ENCODE measurements around the gene EIF4G3. TPM values are rescaled to one million over a fixed set of nuclear protein-coding genes. Genes with fewer than 3 reads are reported as not detected.

The EIF4G3 gene
- polyA plus RNA-seq, 1 of the 3 experiments (the other 2 are of a cell fraction), result 32.0 TPM

- TF ChIP-seq CTCF (IDR thresholded peaks at IDR 0.05) (no peak), YY1 (IDR thresholded peaks at IDR 0.05; ENCODE audit: low read depth) (no peak), GABPA (IDR thresholded peaks at IDR 0.05; ENCODE audit: low read depth) (no peak), PBX3 (IDR thresholded peaks at IDR 0.05) (peak; percentile 83), RXRA (IDR thresholded peaks at IDR 0.05; ENCODE audit: borderline replicate concordance, low read depth) (no peak), TEAD4 (IDR thresholded peaks at IDR 0.05; ENCODE audit: borderline replicate concordance, insufficient read depth) (no peak), SIN3A (IDR thresholded peaks at IDR 0.05; ENCODE audit: borderline replicate concordance, low read depth, low read length) (no peak), EZH2phosphoT487 (IDR thresholded peaks at IDR 0.05; ENCODE audit: borderline replicate concordance, low read depth) (no peak)
Observed at GRCh38 chr1:20978413-20978812, 198.3 kb downstream of the EIF4G3 start (continued).

GRCh38 chr1:20975668-20976067 is 201.0 kb downstream of the EIF4G3 start:
- H3K27ac ChIP-seq (ENCODE audit: low read depth in 2 of 2, low read length in 1 of 2), result no peak overlapping the region
- H3F3A ChIP-seq (replicated peaks; ENCODE audit: insufficient read depth), result peaks cover 22% of the 10 kb centered on the region
- peaks cover 10 to 27% of the 10 kb centered on the region in 2 experiments; a peak in 3 of 4 replicates for H3K4me1 ChIP-seq (ENCODE audit: control insufficient read depth in 1 of 2, insufficient read depth in 2 of 2, low read depth in 1 of 2, low read length in 1 of 2)
- DNase-seq, result no peak
- H3K4me2 ChIP-seq, result no peak overlapping the region
- H3K4me3 ChIP-seq (ENCODE audit: low read depth in 2 of 2, low read length in 1 of 2), result no peak overlapping the region
- 92% methylated on average over 1 of the region's 1 CpG for WGBS (ENCODE audit: low lambda C conversion rate)
- H3K27me3 ChIP-seq (ENCODE audit: insufficient read depth), result no peaks in the 10 kb centered on the region
- H3K79me2 ChIP-seq (ENCODE audit: insufficient read depth), result peaks cover 19% of the 10 kb centered on the region
- peaks cover 18 to 28% of the 10 kb centered on the region in 2 experiments for H3K36me3 ChIP-seq (replicated peaks in 1 of 2; ENCODE audit: control insufficient read depth in 1 of 2, insufficient read depth in 2 of 2, low read length in 1 of 2)
- TF ChIP-seq RXRA (IDR thresholded peaks at IDR 0.05; ENCODE audit: borderline replicate concordance, low read depth), result no peak
- TF ChIP-seq RCOR1 (IDR thresholded peaks at IDR 0.05; ENCODE audit: low read length), result no peak
- no peak for TF ChIP-seq NRF1 (IDR thresholded peaks at IDR 0.05; ENCODE audit: low read depth, low read length)
- no peak for TF ChIP-seq EZH2phosphoT487 (IDR thresholded peaks at IDR 0.05; ENCODE audit: borderline replicate concordance, low read depth)
- no peak for TF ChIP-seq ELF1 (IDR thresholded peaks at IDR 0.05)
- ChIA-PET POLR2A (no interaction called here), CTCF (interaction anchor here (1.1 kb wide), 1 partner anchor 27 kb away, joined by 3 read pairs; no protein-coding TSS in a partner anchor)
- H3K9me3 ChIP-seq, result no peaks in the 10 kb centered on the region
- H2AFZ ChIP-seq (ENCODE audit: low read depth), result no peak overlapping the region
- H3K9me2 ChIP-seq, result no peaks in the 10 kb centered on the region
- H3K9ac ChIP-seq, result no peak overlapping the region
- no peaks in the 10 kb centered on the region for H4K20me1 ChIP-seq (ENCODE audit: insufficient read depth)

GRCh38 chr1:20974951-20975350 is 201.7 kb downstream of the EIF4G3 start:
- Histone ChIP-seq H3K4me1 (ENCODE audit: control insufficient read depth in 1 of 2, insufficient read depth in 2 of 2, low read depth in 1 of 2, low read length in 1 of 2) (peaks cover 10 to 20% of the 10 kb centered on the region in 2 experiments; a peak in 3 of 4 replicates), H3K27ac (ENCODE audit: low read depth in 2 of 2, low read length in 1 of 2) (peak overlapping the region in 1 of 2 experiments; percentile 69; a peak in 3 of 4 replicates), H4K20me1 (ENCODE audit: insufficient read depth) (no peaks in the 10 kb centered on the region), H3K9me2 (no peaks in the 10 kb centered on the region), H3K4me3 (ENCODE audit: low read depth in 2 of 2, low read length in 1 of 2) (no peak overlapping the region), H3K79me2 (ENCODE audit: insufficient read depth) (peaks cover 13% of the 10 kb centered on the region), H3K4me2 (no peak overlapping the region), H3K27me3 (ENCODE audit: insufficient read depth) (no peaks in the 10 kb centered on the region), H3K9ac (no peak overlapping the region), H3K36me3 (replicated peaks in 1 of 2; ENCODE audit: control insufficient read depth in 1 of 2, insufficient read depth in 2 of 2, low read length in 1 of 2) (peaks cover 18 to 25% of the 10 kb centered on the region in 2 experiments), H3F3A (replicated peaks; ENCODE audit: insufficient read depth) (peaks cover 19% of the 10 kb centered on the region), H3K9me3 (no peaks in the 10 kb centered on the region), H2AFZ (ENCODE audit: low read depth) (no peak overlapping the region)
- ChIA-PET POLR2A (no interaction called here), CTCF (interaction anchor here (1.1 kb wide), 1 partner anchor 28 kb away, joined by 3 read pairs; no protein-coding TSS in a partner anchor)
- DNase-seq, result no peak
- TF ChIP-seq TAF1 (IDR thresholded peaks at IDR 0.05; ENCODE audit: borderline replicate concordance, low read depth, low read length), result no peak
- TF ChIP-seq POLR2AphosphoS5 (IDR thresholded peaks at IDR 0.05; ENCODE audit: low read depth, low read length), result no peak
- no peak for TF ChIP-seq YY1 (IDR thresholded peaks at IDR 0.05; ENCODE audit: low read depth)
- no peak for TF ChIP-seq FOXJ3 (CRISPR knock-in tag; IDR thresholded peaks at IDR 0.05)
- no peak for TF ChIP-seq EP300 (IDR thresholded peaks at IDR 0.05; ENCODE audit: borderline replicate concordance in 1 of 2, low read depth in 1 of 2, low read length in 1 of 2)
- no peak for TF ChIP-seq NRF1 (IDR thresholded peaks at IDR 0.05; ENCODE audit: low read depth, low read length)
- TF ChIP-seq ELF1 (IDR thresholded peaks at IDR 0.05), result no peak
- TF ChIP-seq SIN3A (IDR thresholded peaks at IDR 0.05; ENCODE audit: borderline replicate concordance, low read depth, low read length), result no peak
- no peak for TF ChIP-seq FOXM1 (IDR thresholded peaks at IDR 0.05; ENCODE audit: low read depth)
- no peak for TF ChIP-seq IRF3 (IDR thresholded peaks at IDR 0.05; ENCODE audit: low read depth, low read length)
- TF ChIP-seq GATA2 (CRISPR knock-in tag; IDR thresholded peaks at IDR 0.05), result no peak
- no peak for TF ChIP-seq USF1 (IDR thresholded peaks at IDR 0.05; ENCODE audit: borderline replicate concordance, low read depth)
- no peak for TF ChIP-seq EZH2phosphoT487 (IDR thresholded peaks at IDR 0.05; ENCODE audit: borderline replicate concordance, low read depth)
- no peak for TF ChIP-seq RXRA (IDR thresholded peaks at IDR 0.05; ENCODE audit: borderline replicate concordance, low read depth)
- TF ChIP-seq SMC3 (IDR thresholded peaks at IDR 0.05; ENCODE audit: low read depth, low read length), result no peak
